Inferior parietal cortex (tissue), 1 donor: ENCODE results near the gene CPEB4.

Experiments
- DNase-seq: peaks from one replicate; pipeline ENCODE4 v3.0.0-alpha.2; 2016; ENCODE audit errors: extremely low spot score

The CPEB4 gene

GRCh38 chr5:173887610-173888472 lies at the start of gene CPEB4:
Gene CPEB4, plus strand, starts transcription at chr5:173888349. Its CDS starts 1,385 bp downstream, at chr5:173889734.
- DNase-seq: peak; percentile 100

DNA sequence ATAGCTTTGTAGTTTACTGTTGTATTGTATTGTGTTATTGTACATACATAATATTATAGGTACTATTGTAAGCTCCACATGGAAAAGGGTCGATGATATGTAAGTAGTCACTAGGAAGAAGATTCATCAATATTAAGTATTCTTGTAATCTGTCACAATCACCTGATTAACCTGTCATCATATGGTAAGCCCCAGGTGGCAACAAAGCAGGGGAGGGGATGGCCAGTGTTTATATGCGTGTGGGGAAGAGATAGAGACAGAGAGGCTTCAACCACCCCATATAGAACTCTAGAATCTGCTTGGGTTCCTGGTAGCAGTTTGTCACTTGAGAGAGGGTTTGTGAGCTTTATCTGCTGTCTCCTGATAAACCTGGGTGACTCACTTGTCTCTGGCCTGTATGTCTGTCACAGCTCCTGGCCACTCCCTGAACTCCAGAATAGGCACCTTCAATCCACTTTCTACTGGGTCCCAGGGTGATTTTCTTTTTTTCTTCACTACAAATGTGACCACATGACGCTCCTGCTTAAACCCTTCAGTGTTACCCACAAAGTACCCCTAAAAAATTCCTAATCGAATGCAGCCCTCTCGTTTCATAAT lies 48.9 kb upstream of the CPEB4 start:
- DNase-seq: no peak

DNA sequence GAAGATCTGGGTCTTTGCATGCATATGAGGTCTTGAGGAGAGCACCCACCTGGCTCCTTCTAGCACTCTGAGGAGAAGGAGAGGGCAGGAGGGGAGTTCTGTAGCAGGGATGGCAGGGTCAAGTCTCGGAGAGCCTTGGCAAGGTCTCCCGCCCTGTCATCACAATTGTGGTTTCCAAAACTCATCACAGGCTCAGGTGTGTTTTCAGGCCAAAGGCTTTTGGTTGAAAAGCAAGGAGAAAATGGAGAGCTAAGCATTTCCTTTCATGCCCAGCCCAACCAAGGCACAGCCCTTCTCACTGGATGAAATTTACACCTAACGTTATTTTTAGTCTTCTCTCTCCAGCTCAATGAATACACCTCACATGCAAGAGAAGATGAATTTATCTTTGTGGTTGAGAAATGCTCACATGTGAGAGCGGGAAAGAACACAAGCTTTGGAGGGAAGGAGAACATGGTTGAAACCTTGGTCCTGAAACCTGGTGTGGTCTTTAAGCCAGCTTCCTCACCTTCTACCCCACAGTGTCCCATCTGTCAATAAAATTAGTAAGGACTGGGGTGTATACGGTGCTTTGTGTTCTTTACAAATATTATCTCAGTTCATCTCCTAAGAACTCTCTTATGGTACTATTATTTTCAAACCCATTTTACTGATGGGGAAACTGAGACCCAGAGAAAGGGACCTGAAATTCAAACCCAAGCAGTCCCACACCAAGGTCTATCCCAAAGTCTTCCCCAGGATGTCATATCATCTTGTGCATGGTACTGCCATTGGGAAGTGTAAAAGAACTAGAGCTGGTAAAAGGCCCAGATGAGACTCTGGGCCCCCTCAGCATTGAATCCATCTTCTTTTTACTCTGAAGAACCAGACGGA lies 47.8 kb upstream of the CPEB4 start:
- DNase-seq: no peak

DNA sequence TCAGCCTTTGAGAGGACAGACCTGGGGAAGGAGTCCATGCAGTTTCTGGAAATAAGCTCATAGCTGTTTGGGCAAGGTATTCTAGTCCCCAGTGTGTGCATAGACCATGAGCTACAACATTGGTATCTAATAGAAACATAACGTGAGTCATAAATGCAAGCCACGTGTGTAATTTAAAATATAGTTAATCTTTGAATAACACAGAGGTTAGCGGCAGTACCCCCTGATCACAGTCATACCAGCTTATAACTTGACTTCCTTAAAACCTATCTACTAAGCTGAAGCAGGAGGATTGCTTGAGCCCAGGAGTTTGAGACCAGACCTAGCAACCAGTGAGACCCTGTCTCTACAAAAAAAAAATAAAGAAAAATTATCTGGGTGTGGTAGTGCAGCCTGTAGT lies 46.4 kb upstream of the CPEB4 start:
- DNase-seq: no peak

DNA sequence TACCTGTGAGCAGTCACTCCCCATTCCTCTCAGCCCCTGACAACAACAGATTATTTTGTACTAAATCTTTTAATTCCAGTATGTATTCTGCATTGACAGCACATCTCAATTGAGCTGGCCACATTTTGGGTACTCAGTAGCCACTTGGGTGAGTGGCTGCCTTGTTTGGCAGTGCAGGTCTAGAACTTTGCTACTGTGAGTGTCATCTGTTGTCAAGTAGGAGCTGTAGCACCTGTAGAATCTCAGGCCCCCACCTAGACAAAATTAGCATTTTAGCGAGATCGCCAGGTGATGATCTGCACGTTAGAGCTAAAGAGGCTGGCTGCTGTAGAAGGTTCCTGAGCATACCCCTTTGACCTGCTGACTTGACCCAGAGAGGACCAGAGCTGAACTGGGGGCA lies 44.4 kb upstream of the CPEB4 start:
- no peak for DNase-seq

- DNase-seq: no peak
These were observed 42.8 kb upstream of the CPEB4 start for GRCh38 chr5:173845321-173845720.

DNA sequence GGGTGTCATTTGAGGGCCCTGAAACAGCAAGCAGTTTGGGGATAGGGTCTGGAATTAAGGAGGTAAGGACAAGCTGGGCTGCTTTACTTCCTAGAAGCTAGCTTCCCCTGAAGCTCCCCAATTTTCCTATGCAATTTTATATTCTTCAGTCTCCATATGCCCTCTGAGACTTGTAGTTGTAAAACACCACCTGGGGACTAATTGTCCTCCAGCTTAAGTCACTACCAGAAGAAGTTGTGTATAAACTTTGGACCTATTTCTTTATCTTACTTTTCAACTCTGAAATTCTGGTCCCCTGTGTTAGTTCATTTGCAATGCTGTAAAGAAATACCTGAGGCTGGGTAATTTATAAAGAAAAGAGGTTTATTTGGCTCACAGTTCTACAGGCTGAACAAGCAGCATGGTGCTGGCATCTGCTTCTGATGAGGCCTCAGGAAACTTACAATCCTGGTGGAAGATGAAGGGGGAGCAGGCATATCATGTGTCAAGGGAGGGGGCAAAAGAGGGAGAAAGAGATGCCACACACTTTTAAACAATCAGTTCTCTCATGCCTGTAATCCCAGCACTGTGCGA lies 41.1 kb upstream of the CPEB4 start:
- DNase-seq: no peak

DNA sequence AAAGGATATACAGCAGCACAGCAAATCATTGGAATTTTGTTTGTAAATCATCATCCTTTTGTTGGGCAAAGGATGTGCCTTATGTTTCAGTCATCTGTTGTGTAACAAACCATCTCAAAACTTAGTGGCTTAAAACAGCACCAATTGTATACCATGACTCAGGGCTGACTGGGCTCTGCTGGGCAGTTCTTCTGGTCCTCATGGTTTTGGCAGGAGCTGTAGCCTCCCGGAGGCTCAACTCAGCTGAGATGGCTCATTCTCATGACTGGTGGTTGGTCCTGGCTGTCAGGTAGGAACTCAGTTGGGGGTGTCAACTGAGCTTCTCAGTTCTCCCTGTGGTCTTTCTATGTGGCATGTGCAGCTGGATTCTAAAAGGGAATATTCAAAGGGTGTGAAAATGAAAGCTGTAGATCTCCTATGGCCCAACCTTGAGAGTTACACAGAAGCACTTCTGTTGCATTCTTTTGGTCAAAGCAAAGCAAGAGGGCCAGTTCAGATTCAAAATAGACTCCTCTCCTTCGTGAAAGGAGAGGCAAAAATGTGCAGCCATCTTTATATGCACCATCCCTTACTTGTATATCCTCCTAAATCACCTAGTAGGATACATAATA lies 39.1 kb upstream of the CPEB4 start:
- DNase-seq: no peak

DNA sequence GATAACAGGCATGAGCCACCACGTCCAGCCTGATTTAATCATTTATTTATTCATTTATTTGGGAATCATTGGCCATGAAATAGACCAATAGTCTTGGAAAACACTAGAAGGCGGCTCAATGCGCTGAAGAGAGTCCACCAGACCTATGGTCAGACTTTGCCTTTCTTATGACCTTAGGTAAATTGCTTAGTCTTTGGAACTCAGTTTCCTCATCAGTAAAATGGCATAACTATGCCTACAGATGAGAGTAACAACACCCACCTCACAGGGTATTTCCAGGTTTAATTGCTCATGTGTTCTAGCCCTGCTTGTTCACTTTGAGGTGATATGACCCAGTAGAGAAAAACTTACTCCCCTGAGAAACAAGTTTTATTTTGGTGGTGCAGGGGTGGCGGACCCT lies 38.2 kb upstream of the CPEB4 start:
- DNase-seq: no peak

DNA sequence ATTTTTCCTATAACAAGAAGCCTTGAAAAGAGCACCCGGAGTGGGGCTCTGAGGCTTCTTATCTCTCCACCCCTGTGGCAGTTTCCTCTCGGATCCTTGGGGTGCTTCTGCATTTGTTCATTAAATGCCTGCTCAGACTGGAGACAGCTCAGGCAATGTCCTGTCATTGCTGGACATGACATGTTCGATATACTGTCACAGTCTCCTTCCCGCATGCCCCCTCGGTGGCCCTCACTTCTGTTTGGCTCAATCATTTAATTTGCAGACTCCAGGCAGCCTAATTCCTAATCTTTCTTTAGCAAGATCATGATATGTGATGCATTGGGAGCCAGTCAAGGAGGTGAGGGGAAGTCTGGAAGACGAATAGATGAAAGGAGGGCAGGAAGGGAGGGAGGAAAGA lies 37.5 kb upstream of the CPEB4 start:
- no peak for DNase-seq

- DNase-seq: no peak
These were observed 36.4 kb upstream of the CPEB4 start for GRCh38 chr5:173851595-173852243.

DNA sequence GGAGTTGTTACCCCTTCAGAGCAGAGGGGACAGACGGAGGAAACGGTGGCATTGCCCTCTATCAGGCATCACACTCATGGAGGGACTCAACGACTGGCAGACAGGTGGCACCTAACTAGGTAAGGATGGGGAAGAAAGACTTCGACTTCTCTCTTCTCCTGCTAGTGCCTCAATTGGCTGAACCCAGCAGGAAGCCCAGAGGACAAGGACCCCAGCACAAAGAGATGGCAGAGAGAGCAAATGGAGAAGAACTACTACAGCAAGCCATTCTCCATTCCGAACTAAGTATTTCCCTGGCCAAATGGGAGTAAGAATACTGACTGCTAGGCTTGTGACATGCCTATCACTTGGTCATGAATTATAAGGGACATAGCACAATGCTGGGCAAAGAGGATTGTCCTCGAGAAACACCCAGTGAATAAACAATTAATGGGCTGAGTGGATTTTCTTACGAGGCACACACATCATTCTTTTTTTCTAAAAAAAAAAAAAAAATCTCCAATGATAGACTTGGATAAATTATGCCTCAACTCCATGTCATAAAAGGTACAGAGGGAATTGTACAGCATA lies 35.3 kb upstream of the CPEB4 start:
- no peak for DNase-seq

DNA sequence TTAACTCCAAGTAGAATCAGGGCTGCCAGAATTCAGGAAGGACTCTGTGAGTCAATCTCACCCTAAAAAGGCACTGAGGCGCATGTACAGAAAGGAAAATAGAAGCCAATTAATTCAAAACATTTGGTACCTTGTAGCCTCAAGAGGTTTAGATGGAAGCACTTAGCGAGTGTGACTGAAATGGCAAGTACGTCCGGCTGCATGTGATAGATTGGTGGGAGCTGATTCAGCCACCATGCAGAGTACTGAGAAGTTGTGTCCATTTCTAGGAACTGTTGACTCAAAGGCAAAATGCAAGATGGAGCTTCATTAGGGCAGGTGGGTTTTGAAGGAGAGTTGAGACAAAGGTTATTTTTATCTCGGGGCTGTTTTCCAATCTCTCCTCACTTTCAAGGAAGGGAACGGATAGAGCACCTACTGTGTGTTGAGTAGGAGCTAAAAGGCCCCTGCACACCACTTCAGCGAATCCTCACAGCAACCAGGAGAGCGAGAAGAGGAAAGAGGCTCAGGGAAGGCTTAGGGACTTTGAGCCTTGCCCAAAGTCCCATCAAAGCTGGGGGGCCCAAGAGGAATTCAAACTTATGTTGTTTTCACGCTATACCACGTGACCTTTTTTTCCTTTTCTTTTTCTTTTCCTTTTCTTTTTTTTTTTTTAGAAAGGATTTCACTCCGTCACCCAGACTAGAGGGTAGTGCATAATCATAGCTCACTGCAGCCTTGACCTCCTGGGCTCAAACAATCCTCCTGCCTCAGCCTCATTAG lies 34.6 kb upstream of the CPEB4 start:
- DNase-seq: no peak

DNA sequence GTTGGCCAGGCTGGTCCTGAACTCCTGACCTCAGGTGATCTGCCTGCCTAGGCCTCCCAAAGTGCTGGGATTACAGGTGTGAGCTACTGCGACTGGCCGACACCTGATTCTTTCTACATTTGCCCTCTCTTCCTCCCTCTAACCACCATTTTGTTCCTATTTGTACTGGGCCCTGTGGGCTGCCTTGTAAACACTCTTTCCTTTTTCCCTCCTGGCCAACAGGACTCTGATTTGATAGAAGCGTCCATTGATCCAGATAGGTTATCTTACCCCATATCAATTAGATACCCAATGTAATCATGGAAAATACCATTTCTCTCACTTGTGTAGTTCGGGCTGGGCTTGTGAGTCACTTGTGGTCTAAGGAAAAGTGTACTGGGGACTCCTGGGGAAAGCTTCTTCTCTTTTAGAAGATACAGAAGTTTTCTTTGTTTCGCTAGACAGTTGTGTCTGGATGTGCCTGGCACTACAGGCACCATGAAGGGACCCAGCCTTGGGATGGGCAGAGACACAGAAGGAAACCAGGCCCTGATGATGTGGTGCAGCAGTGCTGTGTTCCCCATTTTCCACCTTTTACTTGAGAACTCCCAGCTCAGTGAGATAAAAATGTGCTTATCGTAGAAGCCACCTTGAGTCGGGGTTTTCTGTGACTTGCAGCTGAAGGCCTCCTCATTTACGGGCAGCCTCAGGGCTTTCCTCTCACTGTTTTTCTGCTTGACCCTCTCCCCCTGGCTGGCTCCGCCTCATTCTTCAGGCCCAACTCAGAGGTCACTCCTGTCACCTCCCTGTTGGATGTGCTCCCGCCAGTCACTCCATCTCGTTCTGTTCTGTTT lies 32.8 kb upstream of the CPEB4 start:
- no peak for DNase-seq

- no peak for DNase-seq
These were observed 32.0 kb upstream of the CPEB4 start for GRCh38 chr5:173855995-173856656.

DNA sequence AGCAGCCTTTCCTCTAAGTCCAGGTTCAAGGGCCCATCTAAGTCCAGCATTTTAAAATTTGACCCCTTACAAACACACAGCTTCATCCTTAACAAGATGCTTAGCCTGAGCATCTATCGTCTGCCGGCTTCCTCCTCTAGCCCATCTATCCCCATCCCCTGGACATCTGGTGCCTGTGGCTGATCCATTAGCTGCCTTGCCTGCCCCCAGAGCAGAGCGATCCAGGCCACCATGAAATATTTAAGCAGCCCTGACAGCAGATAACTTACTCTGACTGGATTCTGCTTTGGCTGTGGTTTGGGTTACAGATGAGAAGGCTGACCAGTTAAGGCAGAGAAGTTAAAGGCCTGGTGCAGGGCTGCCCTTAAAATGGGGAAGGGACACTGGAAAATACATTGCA lies 30.9 kb upstream of the CPEB4 start:
- DNase-seq: no peak

DNA sequence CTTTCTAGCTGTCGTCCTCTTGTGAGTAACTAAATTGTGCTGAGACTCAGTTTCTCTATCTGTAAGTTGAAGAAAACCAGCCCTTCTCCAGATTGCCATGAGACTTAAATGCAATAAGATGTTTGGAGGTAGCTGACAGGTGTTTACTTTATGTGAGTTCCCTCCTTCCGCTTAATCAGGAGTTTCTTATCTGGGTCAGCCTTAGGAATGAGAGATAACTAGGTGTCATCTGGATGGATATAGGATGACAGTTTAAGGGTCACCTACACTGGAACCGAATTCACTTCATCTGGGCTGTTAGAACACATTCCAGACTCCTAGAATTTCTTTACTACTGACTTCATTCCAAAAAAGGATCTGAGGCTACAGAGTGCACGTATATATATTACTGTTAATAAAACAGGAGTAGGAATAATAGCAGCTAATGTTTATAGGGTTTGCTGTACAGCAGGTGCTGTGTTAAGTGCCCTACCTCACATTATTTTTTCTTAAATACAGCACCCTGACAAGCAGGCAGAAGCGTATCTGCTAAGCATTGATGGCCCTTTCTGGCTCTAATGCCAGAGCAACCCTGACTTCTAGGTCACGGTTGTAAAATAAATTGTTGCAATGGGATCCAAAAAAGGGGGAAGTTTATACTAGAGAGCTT lies 30.0 kb upstream of the CPEB4 start:
- DNase-seq: no peak
